CD4-positive, alpha-beta T cell treated with Interleukin-12 subunit alpha and Interleukin-12 subunit beta, for 1 hour (primary cell): Measurements from ENCODE around the gene CFH.
"Not testable (repeated sequence)": the region's sequence is repeated elsewhere in the genome, so short reads cannot be mapped to it uniquely, and the experiment has no call there.

Experiments
- DNase-seq: peaks from one replicate; pipeline ENCODE4 v3.0.0-alpha.2; 2020

CFH gene

GRCh38 chr1:196669693-196670092 lies 17.9 kb downstream of the CFH start:
- no peak for DNase-seq

DNA sequence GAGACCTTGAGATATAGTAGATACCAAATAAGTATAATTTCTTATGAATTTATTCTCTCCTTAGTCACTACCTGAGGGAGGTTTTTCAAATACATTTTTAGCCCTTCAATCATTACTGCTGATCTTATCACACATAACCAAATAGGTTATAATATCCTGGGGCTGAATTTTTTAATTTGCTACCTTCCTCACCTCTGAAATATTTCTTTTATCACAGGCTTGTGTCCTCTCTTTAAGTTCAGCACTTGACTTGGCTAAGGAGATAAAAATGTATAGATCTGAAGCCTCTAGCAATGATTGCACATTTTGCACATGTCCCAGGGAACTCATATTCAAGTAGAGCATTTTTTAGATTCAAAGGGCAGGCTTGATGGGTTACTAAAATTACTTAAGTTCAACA lies 23.1 kb downstream of the CFH start:
- no peak for DNase-seq

DNA sequence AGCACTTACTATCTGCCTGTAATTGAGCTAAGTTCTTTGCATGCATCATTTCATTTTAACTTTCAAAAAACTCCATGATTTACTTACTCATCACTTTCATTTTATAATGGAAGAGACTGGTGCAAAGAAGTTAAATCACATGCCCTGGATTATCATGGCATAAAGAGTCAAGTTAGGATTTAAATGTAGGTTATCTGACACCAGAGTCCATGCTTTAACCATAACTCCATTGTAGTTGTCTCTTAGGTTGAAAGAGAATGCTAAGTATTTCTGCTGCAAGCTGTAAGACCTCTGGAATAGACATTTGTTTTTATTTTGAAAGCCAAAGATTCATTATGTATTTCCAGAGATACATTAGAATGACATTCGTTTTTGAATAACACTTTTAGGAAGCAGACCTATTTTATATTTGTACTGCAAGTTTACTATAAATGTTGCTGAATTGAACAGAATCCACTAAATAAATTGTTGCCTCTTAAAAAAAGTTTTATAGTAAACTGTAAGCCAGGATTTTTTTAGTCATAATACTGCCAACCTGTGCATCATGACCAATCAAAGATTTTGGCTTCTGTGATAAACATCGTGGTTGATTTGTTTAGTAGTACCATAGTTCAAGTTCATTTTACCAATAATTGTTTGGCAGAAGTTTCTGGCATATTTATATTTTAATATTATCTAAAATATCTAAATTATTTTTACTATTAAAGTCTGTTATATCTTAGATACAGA lies 26.1 kb downstream of the CFH start:
- DNase-seq = no peak

DNA sequence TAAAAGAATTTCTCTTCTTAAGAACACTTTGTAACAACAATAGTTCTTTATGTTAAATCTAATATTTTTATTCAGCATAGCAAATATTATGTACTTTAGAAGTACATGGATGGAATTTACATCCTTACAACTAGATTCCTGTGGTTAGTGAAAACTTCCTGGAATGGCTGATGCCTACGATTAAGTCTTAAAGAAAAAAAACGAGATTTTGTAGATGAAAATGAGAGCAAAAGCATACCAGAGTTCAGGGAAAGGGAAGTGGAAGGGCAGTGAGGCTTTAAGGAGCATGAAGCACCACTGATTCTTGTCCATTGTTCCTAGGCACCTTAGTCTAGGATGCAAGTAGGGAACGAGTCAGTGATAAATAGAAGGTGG lies 26.7 kb downstream of the CFH start:
- DNase-seq = no peak

- DNase-seq = no peak
Observed at GRCh38 chr1:196680107-196680506, 28.3 kb downstream of the CFH start.

- no peak for DNase-seq
Observed at GRCh38 chr1:196684476-196684875, 32.6 kb downstream of the CFH start.

- DNase-seq = no peak
Observed at GRCh38 chr1:196685506-196685905, 33.7 kb downstream of the CFH start.

GRCh38 chr1:196689001-196689400 lies 37.2 kb downstream of the CFH start:
- DNase-seq = no peak

GRCh38 chr1:196690582-196690981 lies 38.7 kb downstream of the CFH start:
- DNase-seq = no peak

DNA sequence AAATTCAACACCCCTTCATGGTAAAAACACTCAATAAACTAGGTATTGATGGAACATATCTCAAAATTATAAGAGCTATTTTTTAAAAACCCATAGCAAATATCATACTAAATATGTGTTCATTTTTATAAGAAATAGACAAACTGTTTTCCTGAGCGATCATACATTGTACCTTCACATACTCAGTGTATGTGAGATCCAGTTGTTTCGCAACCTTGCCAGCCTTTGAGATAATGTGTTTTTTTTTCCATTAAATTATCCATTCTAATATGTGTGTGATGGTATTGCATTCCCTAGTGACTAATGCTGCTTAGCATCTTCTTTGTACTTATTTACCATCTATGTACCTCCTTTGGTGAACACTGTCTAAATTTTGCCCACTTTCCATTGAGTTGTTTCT lies 47.1 kb downstream of the CFH start:
- no peak for DNase-seq

DNA sequence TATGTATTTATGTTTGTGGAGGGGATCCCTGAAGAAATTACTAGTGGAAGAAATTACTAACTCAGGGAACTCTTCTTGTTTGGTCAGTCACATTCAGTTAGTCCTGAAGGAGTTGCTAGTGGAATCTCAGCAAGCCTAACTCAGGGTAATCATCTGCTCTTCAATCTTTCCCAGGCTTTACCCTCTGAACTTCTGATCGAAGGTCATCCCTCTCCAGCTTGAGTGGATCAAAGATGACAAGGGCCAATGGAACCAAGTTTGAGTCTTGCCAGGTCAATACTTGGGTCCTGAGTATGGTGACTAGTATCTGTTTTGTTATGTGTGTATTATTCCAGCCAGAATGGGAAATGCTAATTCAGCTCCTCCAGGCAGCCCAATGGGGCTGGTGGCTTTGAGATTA lies 49.3 kb downstream of the CFH start:
- no peak for DNase-seq

- not testable (repeated sequence) for DNase-seq
Observed at GRCh38 chr1:196709892-196710291, 58.0 kb downstream of the CFH start.

DNA sequence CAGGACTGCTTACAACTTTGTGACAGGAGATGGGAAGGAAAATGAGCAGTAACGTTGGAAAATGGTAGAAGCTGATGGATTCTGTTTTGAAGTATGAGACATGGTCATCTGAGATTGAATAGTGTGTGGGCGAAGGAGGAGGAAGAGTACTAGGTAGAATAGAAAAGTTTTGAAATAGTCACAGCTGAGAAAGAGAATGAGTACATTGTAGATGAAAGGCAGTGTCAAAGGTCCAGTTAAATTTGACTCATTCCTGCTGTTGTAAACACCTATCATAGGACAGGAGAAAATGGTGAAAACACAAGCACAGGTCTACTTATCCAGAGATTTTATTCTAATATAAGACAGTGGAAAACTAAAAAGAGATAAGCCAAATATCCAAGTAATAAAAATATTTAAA lies 66.0 kb downstream of the CFH start:
- DNase-seq = no peak

GRCh38 chr1:196723325-196724185 lies 71.7 kb downstream of the CFH start:
- DNase-seq = peak; percentile 47

- no peak for DNase-seq
Observed at GRCh38 chr1:196732526-196732925, 80.7 kb downstream of the CFH start.

- DNase-seq = no peak
Observed at GRCh38 chr1:196733091-196733970, 81.5 kb downstream of the CFH start.

DNA sequence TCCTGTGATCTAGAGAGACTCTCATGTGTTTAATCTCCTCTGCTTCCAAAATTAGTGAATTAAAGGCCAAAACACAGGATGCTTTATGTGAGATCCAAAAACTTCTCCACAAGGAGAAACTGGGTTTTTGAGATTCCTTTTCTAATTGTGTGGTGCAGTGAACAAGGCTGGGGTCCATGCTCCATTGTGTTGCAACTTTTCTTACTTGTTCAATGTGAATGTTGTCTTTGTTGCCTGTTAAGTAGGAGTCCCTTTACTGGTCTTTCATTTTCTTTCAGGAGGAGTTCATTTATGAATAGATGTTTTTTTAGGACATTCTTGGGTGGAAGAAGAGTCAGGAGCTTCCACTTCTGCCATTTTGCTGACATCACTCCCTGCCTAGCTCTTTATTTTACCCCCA lies 82.2 kb downstream of the CFH start:
- DNase-seq = no peak

DNA sequence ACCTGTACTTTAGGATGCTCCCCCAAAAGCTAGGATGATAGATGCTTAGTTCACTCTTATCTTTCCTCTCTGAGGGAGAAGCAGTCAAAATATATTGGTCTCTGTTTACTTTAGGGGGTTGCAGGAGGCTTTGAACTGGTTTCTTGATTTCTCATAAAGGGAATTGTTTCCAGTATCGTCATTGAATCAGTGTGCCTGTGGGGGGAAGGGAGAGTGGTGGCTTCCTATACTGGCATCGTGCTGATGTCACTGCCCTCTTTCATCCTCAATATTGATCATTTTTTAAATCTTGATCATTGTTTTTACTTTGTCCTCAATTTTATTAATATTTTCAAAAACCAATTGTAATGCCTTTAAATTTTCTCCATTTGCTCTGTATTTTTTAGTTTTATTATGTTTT lies 82.6 kb downstream of the CFH start:
- DNase-seq = no peak

- DNase-seq = no peak
Observed at GRCh38 chr1:196738730-196739129, 86.9 kb downstream of the CFH start.

- DNase-seq = not testable (repeated sequence)
Observed at GRCh38 chr1:196743244-196743643, 91.4 kb downstream of the CFH start.

DNA sequence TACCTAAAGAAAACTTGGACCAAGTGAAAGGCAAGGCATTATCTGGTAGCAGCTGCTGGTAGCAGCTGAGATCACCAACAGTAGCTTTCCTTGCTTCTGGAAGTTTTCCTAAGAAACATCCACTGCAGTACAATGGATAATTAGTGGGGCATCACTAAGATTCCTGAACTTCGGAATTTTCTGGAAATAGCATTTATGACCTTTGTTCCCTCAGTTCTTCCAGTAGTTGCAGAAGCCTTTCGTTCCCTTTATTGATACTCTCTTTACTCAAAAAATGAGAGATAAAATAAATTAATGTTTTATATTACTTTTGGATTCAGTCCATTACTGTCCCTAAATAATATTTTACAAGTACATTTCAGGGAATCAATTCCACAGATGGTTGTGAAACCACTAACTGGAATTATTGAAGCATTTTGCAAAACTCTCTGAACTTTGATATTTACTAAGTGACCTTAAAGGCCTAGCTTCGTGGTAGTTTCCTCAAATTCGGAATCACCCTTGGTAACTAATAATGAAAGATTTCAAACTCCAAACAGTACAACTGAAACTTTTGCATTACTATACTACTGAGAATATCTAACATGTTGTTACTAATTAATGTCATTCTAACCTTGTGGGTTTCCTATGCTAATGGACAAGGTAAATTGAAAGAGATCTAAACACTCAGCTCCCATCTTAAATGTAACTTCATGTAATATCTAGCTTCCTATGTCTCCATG lies 113.3 kb downstream of the CFH start:
- DNase-seq = not testable (repeated sequence)

- DNase-seq = not testable (repeated sequence)
Observed at GRCh38 chr1:196769823-196770222, 118.0 kb downstream of the CFH start.

DNA sequence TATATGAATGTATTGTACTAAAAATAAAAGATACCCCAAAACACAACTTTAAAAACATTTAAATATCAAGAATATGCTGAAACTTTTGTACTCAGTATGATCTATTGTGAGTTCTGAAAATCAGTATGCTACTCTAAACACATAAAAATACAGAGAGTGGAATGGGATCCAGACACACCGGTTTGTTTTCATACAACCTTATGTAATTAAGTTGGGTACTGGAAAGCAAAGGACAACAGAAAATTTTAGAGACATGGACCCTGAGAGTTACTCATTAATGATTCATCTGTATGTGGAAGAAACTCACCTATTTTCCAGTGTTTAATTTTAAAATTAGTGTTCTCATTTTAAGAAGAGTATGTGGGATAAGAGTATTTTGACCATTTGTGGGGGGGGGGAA lies 121.9 kb downstream of the CFH start:
- DNase-seq = no peak
